ENCODE results near the gene CAMSAP2.

DNA sequence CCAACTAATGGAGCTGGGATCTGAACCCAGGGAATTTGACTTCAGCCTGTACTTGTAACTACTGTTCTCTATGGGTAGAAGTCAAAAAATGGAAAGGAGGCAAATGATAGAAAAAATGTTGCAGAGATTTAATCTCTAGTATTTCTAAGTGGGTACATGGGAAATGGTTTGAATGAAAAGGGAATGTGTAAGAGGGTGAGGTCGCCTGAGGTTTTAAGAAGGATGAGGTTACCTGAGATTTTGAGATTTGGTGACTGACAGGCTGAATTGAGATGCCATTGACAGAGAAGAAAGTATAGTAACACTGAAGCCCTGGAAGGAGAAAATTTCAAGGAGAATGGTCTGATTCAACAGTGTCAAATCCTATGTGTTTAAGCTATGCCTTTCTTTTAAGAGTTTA is 5.5 kb downstream of the CAMSAP2 start:
- TF ChIP-seq CTCF (IDR thresholded peaks at IDR 0.05; ENCODE audit: poor library complexity) (no peak), EZH2phosphoT487 (IDR thresholded peaks at IDR 0.05; ENCODE audit: low read depth, severe bottlenecking, unreplicated experiment) (no peak), EZH2 (IDR thresholded peaks at IDR 0.05; ENCODE audit: borderline replicate concordance) (no peak)
